ENCODE results near the gene MRPL54.

Gene MRPL54

DNA sequence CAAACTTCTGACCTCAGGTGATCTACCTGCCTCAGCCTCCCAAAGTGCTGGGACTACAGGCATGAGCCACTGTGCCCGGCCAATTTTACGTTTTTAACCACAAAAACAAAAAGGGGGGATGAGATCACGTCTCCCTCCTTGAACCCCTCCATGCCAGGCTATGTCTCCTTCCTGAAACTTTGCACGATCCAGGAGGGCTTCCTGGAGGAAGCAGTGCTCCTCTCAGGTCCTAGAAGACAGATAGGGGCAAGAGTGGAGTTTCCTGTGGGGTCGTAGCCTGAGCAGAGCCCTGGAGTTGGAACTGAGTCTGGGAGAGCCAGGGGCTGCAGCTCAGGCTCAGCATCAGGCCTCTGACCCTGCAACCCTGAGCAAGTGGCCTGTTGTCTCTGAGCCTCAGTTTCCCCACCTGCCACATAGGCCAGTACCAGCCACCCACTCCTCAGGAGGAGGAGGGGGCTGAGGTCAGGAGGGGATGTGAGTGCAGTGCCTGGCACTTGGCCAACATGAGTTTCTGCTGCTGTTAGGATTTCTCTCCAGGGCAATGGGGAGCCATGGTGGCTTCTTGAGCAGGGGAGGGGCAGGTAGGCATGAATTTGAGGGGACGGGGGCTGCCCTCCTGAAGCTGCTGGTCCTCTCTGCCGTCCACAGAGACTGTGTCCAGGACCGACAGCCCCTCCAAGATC, 17.0 kb upstream of the MRPL54 start:
- Mint-ChIP-seq H3K36me3 (ENCODE audit: low read depth) (peaks cover 3% of the 10 kb centered on the region), H3K27me3 (ENCODE audit: low read depth) (peaks cover 8% of the 10 kb centered on the region), H3K4me1 (no peaks in the 10 kb centered on the region), H3K4me3 (no peak overlapping the region), H3K9me3 (no peaks in the 10 kb centered on the region), H3K27ac (no peak overlapping the region)
- TF ChIP-seq, protein P1, sequence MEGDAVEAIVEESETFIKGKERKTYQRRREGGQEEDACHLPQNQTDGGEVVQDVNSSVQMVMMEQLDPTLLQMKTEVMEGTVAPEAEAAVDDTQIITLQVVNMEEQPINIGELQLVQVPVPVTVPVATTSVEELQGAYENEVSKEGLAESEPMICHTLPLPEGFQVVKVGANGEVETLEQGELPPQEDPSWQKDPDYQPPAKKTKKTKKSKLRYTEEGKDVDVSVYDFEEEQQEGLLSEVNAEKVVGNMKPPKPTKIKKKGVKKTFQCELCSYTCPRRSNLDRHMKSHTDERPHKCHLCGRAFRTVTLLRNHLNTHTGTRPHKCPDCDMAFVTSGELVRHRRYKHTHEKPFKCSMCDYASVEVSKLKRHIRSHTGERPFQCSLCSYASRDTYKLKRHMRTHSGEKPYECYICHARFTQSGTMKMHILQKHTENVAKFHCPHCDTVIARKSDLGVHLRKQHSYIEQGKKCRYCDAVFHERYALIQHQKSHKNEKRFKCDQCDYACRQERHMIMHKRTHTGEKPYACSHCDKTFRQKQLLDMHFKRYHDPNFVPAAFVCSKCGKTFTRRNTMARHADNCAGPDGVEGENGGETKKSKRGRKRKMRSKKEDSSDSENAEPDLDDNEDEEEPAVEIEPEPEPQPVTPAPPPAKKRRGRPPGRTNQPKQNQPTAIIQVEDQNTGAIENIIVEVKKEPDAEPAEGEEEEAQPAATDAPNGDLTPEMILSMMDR (IDR thresholded peaks at IDR 0.05; ENCODE audit: unreplicated experiment in 3 of 3) = no peak

DNA sequence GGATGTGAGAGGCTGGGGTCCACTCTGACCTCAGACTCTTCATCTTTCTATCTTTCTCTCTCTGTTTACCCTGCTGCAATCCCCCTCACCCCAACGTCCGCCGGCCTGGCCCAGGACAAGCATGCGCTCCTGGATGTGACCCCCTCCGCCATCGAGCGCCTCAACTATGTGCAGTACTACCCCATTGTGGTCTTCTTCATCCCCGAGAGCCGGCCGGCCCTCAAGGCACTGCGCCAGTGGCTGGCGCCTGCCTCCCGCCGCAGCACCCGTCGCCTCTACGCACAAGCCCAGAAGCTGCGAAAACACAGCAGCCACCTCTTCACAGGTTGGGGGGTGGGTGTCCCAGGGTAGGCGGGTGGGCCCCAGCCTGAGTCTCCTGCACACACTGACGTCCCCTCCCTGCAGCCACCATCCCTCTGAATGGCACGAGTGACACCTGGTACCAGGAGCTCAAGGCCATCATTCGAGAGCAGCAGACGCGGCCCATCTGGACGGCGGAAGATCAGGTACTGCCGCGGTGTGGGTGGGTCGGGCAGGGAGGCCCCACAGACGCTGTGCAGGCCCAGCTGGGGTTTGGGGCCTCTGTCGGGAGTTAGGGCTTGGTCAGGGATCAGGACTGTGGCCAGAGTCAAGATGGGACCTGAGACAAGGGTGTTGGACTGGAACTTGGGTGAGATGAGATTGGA, 16.0 kb upstream of the MRPL54 start:
- H3K27me3 Mint-ChIP-seq (ENCODE audit: low read depth) = peaks cover 8% of the 10 kb centered on the region
- H3K4me3 Mint-ChIP-seq = no peak overlapping the region

DNA sequence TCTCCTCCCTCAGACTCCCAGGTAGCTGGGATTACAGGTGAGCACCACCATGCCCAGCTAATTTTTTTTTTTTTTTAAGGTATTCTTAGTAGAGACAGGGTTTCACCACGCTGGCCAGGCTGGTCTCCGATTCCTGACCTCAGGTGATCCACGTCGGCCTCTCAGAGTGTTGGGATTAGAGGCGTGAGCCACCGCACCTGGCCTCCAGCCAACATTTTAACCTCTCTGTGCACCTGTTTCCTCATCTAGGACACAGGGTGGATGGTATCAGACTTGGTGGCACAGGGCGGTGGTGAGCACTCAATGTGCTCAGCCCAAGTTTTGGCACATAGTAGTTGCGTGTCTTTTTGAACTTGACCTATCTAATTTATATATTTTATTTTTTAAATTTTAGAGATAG, 13.5 kb upstream of the MRPL54 start:
- Mint-ChIP-seq H3K27ac (no peak overlapping the region), H3K9me3 (no peaks in the 10 kb centered on the region), H3K4me3 (no peak overlapping the region), H3K27me3 (ENCODE audit: low read depth) (peaks cover 5% of the 10 kb centered on the region), H3K4me1 (no peaks in the 10 kb centered on the region), H3K36me3 (ENCODE audit: low read depth) (peaks cover 14% of the 10 kb centered on the region)
- TF ChIP-seq, protein P1 (IDR thresholded peaks at IDR 0.05; ENCODE audit: unreplicated experiment in 3 of 3) = no peak

More for the DNA sequence above, 16.0 kb upstream of the MRPL54 start:
- Mint-ChIP-seq H3K36me3 (ENCODE audit: low read depth) (peaks cover 5% of the 10 kb centered on the region), H3K27ac (no peak overlapping the region), H3K9me3 (no peaks in the 10 kb centered on the region), H3K4me1 (no peaks in the 10 kb centered on the region)
- TF ChIP-seq, protein P1 (IDR thresholded peaks at IDR 0.05; ENCODE audit: unreplicated experiment in 3 of 3) = no peak

DNA sequence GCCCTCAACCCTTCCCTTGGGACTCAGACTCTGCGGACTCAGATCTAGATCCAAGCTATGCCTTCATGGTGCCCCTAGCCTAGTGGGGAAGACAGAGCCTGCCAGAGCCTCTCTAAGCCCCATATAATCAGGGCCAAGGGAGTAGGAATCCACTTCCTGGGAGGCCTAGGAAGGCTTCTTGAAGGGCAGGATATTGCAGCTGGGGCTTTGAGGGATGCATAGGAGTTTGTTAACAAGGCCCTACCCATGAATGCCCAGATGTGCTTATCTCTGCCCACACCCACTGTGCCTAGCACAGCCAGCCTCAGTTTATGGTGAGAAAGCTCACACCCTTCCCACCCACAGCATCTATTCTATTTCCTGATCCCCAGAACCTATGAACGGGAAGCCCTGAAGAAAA, 12.3 kb upstream of the MRPL54 start:
- no peak overlapping the region for H3K4me3 Mint-ChIP-seq
- H3K4me1 Mint-ChIP-seq = no peaks in the 10 kb centered on the region
- H3K27ac Mint-ChIP-seq = no peak overlapping the region
- no peaks in the 10 kb centered on the region for H3K9me3 Mint-ChIP-seq
- TF ChIP-seq, protein P1 (IDR thresholded peaks at IDR 0.05; ENCODE audit: unreplicated experiment in 3 of 3) = no peak
- H3K36me3 Mint-ChIP-seq (ENCODE audit: low read depth) = peaks cover 20% of the 10 kb centered on the region
- peaks cover 5% of the 10 kb centered on the region for H3K27me3 Mint-ChIP-seq (ENCODE audit: low read depth)

DNA sequence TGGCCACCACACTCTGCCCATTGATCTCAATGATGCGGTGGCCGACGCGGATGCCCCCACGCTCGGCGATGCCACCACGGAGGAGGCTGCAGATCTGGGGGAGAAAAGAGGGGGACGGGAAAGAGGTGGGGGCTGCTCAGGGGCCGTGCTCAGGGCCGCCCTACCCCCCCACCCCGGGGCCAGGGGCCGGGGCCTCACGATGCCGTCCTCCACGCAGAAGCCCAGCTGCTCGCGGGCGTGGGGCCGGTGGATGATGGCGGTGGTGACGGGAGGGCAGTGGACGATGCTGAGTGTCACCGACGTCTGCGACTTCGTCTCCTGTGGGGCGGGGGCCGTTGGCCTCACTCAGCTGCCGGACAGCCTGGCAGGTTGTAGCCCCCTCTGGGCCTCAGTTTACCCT, 11.2 kb upstream of the MRPL54 start:
- H3K4me3 Mint-ChIP-seq = no peak overlapping the region
- peaks cover 25% of the 10 kb centered on the region for H3K36me3 Mint-ChIP-seq (ENCODE audit: low read depth)
- H3K9me3 Mint-ChIP-seq = no peaks in the 10 kb centered on the region
- no peak overlapping the region for H3K27ac Mint-ChIP-seq
- peaks cover 4% of the 10 kb centered on the region for H3K27me3 Mint-ChIP-seq (ENCODE audit: low read depth)
- H3K4me1 Mint-ChIP-seq = no peaks in the 10 kb centered on the region
- TF ChIP-seq, protein P1 (IDR thresholded peaks at IDR 0.05; ENCODE audit: unreplicated experiment in 3 of 3) = no peak

DNA sequence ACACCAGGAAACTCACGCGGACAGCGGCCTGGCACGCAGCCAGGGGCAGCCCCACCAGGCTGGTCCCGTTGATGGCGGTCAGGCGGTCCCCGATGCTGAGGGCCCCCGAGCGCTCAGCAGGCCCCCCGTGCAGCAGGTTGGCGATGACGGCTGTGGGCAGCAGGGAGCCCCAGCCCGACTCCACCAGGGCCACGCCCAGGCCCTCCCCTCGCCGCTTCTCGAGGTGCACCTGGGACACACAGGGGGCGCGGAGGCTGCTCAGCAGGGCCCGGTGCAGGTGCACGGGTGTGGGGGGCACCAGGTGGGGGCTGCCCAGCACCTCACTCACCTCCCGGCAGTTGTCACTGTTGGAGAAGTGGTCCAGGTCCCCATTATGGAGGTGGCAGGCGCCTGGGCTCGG, 10.0 kb upstream of the MRPL54 start:
- Mint-ChIP-seq H3K27me3 (ENCODE audit: low read depth) (no peaks in the 10 kb centered on the region), H3K36me3 (ENCODE audit: low read depth) (peaks cover 28% of the 10 kb centered on the region), H3K4me1 (no peaks in the 10 kb centered on the region), H3K4me3 (no peak overlapping the region), H3K27ac (no peak overlapping the region), H3K9me3 (no peaks in the 10 kb centered on the region)
- TF ChIP-seq, protein P1 (IDR thresholded peaks at IDR 0.05; ENCODE audit: unreplicated experiment in 3 of 3) = no peak

Measured in nephron (organoid).